HUES48 (cell line): ENCODE results near the gene MARCHF5.
"Not testable (repeated sequence)": the region's sequence is repeated elsewhere in the genome, so short reads cannot be mapped to it uniquely, and the experiment has no call there.

Source experiments
- H3K27ac ChIP-seq: one replicate; pipeline ENCODE4 v1.7.0; 2013; ENCODE audit warnings: low read depth, low read length, inconsistent platforms
- H3K27me3 ChIP-seq: 2 replicates; pipeline ENCODE4 v1.6.1; 2013; ENCODE audit warnings: mild to moderate bottlenecking, low read length; ENCODE audit not compliant: control insufficient read depth, insufficient read depth
- H3K36me3 ChIP-seq: 2 replicates; pipeline ENCODE4 v1.6.1; 2013; ENCODE audit warnings: low read length; ENCODE audit not compliant: control insufficient read depth, insufficient read depth
- H3K4me1 ChIP-seq: 2 replicates; pipeline ENCODE4 v1.6.1; 2013; ENCODE audit warnings: mild to moderate bottlenecking, low read length; ENCODE audit not compliant: control insufficient read depth, insufficient read depth
- H3K4me3 ChIP-seq: 2 replicates; pipeline ENCODE4 v1.5.1; 2013; ENCODE audit warnings: mild to moderate bottlenecking, low read depth, low read length
- H3K9ac ChIP-seq: 2 replicates; pipeline ENCODE4 v1.6.1; 2013; ENCODE audit warnings: mild to moderate bottlenecking, low read depth, low read length, moderate library complexity
- H3K9me3 ChIP-seq: 2 replicates; pipeline ENCODE4 v1.6.1; 2013; ENCODE audit warnings: low read length; ENCODE audit not compliant: control insufficient read depth, insufficient read depth

The MARCHF5 gene

GRCh38 chr10:92387289-92387940 is 96.4 kb downstream of the MARCHF5 start:
- Histone ChIP-seq H3K4me3 (no peak overlapping the region), H3K9ac (no peak overlapping the region), H3K27ac (no peak overlapping the region), H3K27me3 (no peaks in the 10 kb centered on the region), H3K4me1 (peaks cover 9% of the 10 kb centered on the region; the same call in 1 of the 2 replicates), H3K9me3 (no peaks in the 10 kb centered on the region), H3K36me3 (no peaks in the 10 kb centered on the region)

- not testable (repeated sequence) for H3K9me3 ChIP-seq, H3K9ac ChIP-seq, H3K27me3 ChIP-seq, H3K4me1 ChIP-seq, H3K36me3 ChIP-seq, H3K27ac ChIP-seq, H3K4me3 ChIP-seq
Measured at GRCh38 chr10:92393173-92393572, 102.2 kb downstream of the MARCHF5 start.

GRCh38 chr10:92395271-92395670 is 104.3 kb downstream of the MARCHF5 start:
- Histone ChIP-seq H3K27ac (no peak overlapping the region), H3K9ac (no peak overlapping the region), H3K36me3 (no peaks in the 10 kb centered on the region), H3K4me1 (no peaks in the 10 kb centered on the region), H3K27me3 (no peaks in the 10 kb centered on the region), H3K9me3 (peaks cover 6% of the 10 kb centered on the region; the same call in 1 of the 2 replicates), H3K4me3 (no peak overlapping the region)

- not testable (repeated sequence) for H3K27ac ChIP-seq, H3K4me3 ChIP-seq, H3K9ac ChIP-seq, H3K36me3 ChIP-seq, H3K9me3 ChIP-seq, H3K27me3 ChIP-seq, H3K4me1 ChIP-seq
Measured at GRCh38 chr10:92402234-92402633, 111.3 kb downstream of the MARCHF5 start.
